Memory B cell (primary cell): ENCODE results near the gene CLEC16A.
A peak's percentile ranks its signal among the peaks of the same experiment; 100 is the strongest.

ENCODE experiments used
- ATAC-seq: fragments of 150-1000 bp; cut with Tn5 transposase; 2 replicates; pipeline ENCODE4 v1.10.0; 2021; ENCODE audit warnings: low read depth, mild to moderate bottlenecking, moderate library complexity
- DNase-seq, 2 donors: peaks; one replicate each; pipeline ENCODE4 v3.0.0; 2022; ENCODE audit warnings: low spot score in 2 of 2
- H3K27ac Mint-ChIP-seq: one replicate; pipeline ENCODE4 v1.8.0; 2022; ENCODE audit warnings: mild to moderate bottlenecking, moderate library complexity, mixed read lengths
- H3K27me3 Mint-ChIP-seq: one replicate; pipeline ENCODE4 v1.8.0; 2022; ENCODE audit warnings: mixed read lengths
- H3K36me3 Mint-ChIP-seq: one replicate; pipeline ENCODE4 v1.8.0; 2022; ENCODE audit warnings: mild to moderate bottlenecking, mixed read lengths
- H3K4me1 Mint-ChIP-seq: one replicate; pipeline ENCODE4 v1.8.0; 2022; ENCODE audit warnings: mixed read lengths
- H3K4me3 Mint-ChIP-seq: one replicate; pipeline ENCODE4 v1.8.0; 2022; ENCODE audit warnings: mild to moderate bottlenecking, moderate library complexity, mixed read lengths
- H3K9me3 Mint-ChIP-seq: one replicate; pipeline ENCODE4 v1.8.0; 2022; ENCODE audit warnings: mixed read lengths

Gene CLEC16A

DNA sequence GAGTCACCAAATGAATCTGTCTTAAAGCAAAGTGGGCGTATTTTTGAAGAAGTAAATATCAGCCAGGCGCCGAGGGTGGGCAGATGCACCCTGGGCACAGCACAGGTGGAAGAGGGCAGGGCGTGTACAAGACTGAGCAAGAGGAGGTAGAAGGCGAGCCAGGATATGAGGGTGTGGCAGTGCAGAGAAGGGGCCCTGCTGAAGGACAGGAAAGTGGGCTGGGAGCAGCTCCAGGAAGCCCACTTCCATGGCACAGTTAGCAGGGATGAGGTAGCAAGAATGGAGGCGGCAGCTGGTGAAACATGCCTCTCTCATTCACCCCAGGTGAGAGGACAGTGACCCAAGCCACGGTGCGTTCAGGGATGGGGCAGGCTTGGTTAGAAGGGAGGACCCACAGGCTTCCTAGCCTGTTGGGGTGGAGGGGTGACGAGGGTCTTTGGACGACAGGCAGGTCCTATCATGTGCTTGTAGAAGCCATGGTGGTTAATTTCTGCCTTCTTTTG, 149.3 kb downstream of the CLEC16A start:
- DNase-seq (no peak), ATAC-seq (peak; percentile 46)
- H3K9me3 Mint-ChIP-seq, result no peaks in the 10 kb centered on the region
- H3K36me3 Mint-ChIP-seq, result peaks cover 12% of the 10 kb centered on the region
- H3K27ac Mint-ChIP-seq, result peak overlapping the region; percentile 68
- peak overlapping the region; percentile 4 for H3K4me3 Mint-ChIP-seq
- no peaks in the 10 kb centered on the region for H3K27me3 Mint-ChIP-seq
- H3K4me1 Mint-ChIP-seq, result peaks cover 21% of the 10 kb centered on the region

DNA sequence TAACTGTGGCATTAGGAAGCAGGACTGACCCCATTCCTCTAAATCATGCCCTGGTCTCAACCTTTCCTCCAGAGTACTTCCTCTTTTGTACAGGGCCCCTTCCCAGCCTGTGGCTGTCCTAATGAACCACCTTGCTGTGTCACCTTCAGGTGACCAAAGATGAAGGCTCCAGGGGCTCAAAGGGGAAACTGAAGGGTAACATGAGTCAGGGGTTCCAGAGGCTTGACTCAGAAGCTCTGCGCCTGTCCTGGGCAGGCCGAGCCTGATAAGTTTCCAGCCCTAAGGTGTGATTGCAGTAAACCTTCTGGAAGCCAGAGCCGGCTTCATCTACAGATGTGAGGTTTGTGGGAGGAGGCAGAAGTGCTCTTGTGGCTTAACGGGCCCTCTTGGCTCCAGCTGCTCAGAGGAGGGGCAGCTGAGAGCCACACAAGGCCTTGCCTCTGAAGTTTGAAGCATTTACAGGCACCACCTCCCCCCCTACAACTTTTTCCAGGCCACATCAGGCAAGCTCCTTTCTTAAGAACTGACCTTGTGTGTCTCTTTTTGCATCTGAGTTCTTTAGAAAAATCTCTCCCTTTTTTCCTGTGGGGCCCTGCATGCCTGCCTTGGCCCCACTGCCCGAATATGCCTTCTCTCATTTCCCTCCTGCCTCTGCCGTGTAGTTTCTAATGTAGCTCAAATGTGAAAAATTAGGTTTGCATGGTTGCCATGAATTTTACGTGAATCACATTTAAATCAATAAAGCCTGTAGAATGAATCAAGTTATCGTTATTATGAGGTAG, 149.9 kb downstream of the CLEC16A start:
- peak; percentile 65 for ATAC-seq
- Mint-ChIP-seq H3K4me1 (peaks cover 21% of the 10 kb centered on the region), H3K9me3 (no peaks in the 10 kb centered on the region), H3K27ac (peak overlapping the region; percentile 68), H3K27me3 (no peaks in the 10 kb centered on the region), H3K4me3 (peak overlapping the region; percentile 8), H3K36me3 (peaks cover 15% of the 10 kb centered on the region)
- DNase-seq, result no peak

GRCh38 chr16:11094857-11095565, 150.6 kb downstream of the CLEC16A start:
- H3K27me3 Mint-ChIP-seq, result no peaks in the 10 kb centered on the region
- H3K36me3 Mint-ChIP-seq, result peaks cover 13% of the 10 kb centered on the region
- DNase-seq, result no peak
- no peak for ATAC-seq
- H3K27ac Mint-ChIP-seq, result peak overlapping the region; percentile 68
- H3K4me1 Mint-ChIP-seq, result peaks cover 27% of the 10 kb centered on the region
- no peaks in the 10 kb centered on the region for H3K9me3 Mint-ChIP-seq
- no peak overlapping the region for H3K4me3 Mint-ChIP-seq

DNA sequence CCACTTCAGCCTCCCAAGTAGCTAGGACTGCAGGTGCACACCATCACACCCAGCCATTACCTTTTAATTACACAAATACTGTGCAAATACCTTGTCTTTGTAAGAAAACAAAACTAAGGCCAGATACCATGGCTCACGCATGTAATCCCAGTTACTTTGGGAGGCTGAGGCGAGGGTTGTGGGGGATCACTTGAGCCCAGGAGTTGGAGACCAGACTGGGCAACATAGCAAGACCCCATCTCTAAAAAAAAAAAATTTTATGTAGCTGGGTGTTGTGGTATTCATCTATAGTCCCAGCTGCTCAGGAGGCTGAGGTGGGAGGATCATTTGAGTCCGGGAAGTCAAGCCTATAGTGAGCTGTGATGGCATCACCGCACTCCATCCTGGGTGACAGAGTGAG, 151.6 kb downstream of the CLEC16A start:
- no peak overlapping the region for H3K4me3 Mint-ChIP-seq
- no peaks in the 10 kb centered on the region for H3K27me3 Mint-ChIP-seq
- peaks cover 30% of the 10 kb centered on the region for H3K4me1 Mint-ChIP-seq
- DNase-seq (no peak), ATAC-seq (no peak)
- H3K9me3 Mint-ChIP-seq, result no peaks in the 10 kb centered on the region
- H3K36me3 Mint-ChIP-seq, result peaks cover 13% of the 10 kb centered on the region
- H3K27ac Mint-ChIP-seq, result no peak overlapping the region

DNA sequence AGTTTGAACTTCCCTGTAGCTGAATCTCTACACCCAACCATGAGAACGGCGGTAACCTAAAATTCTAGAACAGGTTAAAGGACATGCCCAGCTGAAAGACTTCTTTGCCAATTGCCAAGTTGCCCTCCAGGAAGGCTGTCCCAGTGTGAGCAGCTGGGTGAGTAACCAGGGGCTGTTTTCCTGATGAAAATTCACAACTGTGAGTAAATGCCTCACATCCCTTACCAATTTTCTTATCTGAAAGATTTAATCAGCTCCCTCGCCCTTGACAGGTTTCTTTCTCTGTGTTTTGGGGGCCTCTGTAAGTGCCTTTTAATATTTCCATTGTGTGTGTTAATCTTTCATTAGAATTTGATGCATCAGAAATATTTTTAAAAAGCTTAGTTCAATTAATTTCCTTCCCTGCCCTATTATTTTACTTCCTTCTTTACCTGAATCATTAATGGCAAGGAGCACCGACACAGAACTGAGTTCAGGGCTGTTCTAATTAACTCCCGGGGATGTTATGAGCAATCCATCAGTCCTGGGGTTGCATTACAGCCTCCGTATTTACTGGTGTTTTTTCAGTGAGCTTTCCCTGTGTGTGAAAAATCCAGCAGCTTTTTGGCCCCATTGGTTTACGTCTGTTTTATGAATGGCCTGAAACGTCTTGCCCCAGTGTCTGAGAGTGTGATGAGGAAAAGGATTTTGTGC, 152.9 kb downstream of the CLEC16A start:
- H3K27ac Mint-ChIP-seq, result no peak overlapping the region
- H3K9me3 Mint-ChIP-seq, result no peaks in the 10 kb centered on the region
- no peak overlapping the region for H3K4me3 Mint-ChIP-seq
- no peaks in the 10 kb centered on the region for H3K27me3 Mint-ChIP-seq
- peaks cover 33% of the 10 kb centered on the region for H3K4me1 Mint-ChIP-seq
- peaks cover 15% of the 10 kb centered on the region for H3K36me3 Mint-ChIP-seq
- DNase-seq (no peak), ATAC-seq (no peak)

- DNase-seq (no peak), ATAC-seq (no peak)
- Mint-ChIP-seq H3K27ac (no peak overlapping the region), H3K27me3 (no peaks in the 10 kb centered on the region), H3K4me1 (peaks cover 31% of the 10 kb centered on the region), H3K9me3 (no peaks in the 10 kb centered on the region), H3K4me3 (no peak overlapping the region), H3K36me3 (peaks cover 17% of the 10 kb centered on the region)
These were observed 153.4 kb downstream of the CLEC16A start for GRCh38 chr16:11097787-11098167.

GRCh38 chr16:11098601-11099390, 154.4 kb downstream of the CLEC16A start:
- peaks cover 20% of the 10 kb centered on the region for H3K4me1 Mint-ChIP-seq
- H3K9me3 Mint-ChIP-seq, result no peaks in the 10 kb centered on the region
- peaks cover 17% of the 10 kb centered on the region for H3K36me3 Mint-ChIP-seq
- no peaks in the 10 kb centered on the region for H3K27me3 Mint-ChIP-seq
- no peak for ATAC-seq
- no peak overlapping the region for H3K27ac Mint-ChIP-seq
- DNase-seq, result no peak
- H3K4me3 Mint-ChIP-seq, result no peak overlapping the region

DNA sequence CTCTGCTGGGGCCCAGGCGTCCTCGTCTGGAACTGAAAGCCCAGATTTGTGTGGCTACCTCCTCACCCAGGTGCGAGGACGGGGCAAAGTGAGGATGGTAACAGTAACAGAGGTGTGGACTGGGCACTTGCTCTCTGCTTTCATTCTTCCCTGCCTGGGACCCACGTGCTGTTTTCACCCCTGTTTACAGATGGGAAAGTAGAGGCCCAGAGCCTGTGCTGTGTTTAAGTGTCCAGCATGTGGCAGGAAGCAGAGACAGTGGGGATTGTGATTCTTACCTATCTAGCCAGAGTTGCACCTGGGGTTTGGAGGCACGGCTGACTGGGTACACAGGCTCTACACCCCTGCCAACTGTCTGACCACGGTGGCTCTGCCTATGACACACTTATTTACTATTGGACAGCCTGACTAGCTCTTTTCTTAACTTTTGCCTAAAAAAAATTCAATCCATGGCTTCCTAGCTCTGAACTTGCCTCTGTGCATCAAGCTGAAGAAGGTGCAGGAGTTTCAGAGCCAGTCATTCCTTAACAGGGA, 155.4 kb downstream of the CLEC16A start:
- Mint-ChIP-seq H3K36me3 (peaks cover 17% of the 10 kb centered on the region), H3K4me1 (peaks cover 19% of the 10 kb centered on the region), H3K4me3 (no peak overlapping the region), H3K27me3 (no peaks in the 10 kb centered on the region), H3K27ac (peak overlapping the region; percentile 9), H3K9me3 (no peaks in the 10 kb centered on the region)
- DNase-seq (no peak), ATAC-seq (peak; percentile 67)

GRCh38 chr16:11100239-11100750, 155.9 kb downstream of the CLEC16A start:
- Mint-ChIP-seq H3K9me3 (no peaks in the 10 kb centered on the region), H3K4me3 (peak overlapping the region; percentile 7), H3K36me3 (peaks cover 15% of the 10 kb centered on the region), H3K27ac (no peak overlapping the region), H3K4me1 (peaks cover 23% of the 10 kb centered on the region), H3K27me3 (no peaks in the 10 kb centered on the region)
- ATAC-seq (no peak), DNase-seq (no peak)

DNA sequence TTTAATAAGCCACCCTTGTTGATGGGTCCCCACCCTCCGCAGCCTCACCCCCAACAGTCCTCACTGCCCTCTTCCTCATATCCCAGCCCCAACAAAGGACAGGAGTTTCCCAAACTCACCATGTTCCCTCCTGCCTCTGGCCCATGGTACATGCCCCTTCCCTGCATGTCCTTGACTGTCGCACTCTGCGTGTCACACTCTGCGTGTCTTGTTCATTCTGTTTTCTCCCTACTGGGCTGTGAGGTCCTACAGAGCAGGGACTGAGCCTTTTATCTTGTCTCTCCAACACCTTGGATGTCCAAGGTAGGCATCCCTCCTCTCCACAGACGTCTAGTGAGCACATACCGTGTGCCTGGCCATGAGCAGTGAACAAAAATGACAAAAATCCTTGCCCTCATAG, 156.9 kb downstream of the CLEC16A start:
- Mint-ChIP-seq H3K4me3 (no peak overlapping the region), H3K36me3 (peaks cover 15% of the 10 kb centered on the region)

DNA sequence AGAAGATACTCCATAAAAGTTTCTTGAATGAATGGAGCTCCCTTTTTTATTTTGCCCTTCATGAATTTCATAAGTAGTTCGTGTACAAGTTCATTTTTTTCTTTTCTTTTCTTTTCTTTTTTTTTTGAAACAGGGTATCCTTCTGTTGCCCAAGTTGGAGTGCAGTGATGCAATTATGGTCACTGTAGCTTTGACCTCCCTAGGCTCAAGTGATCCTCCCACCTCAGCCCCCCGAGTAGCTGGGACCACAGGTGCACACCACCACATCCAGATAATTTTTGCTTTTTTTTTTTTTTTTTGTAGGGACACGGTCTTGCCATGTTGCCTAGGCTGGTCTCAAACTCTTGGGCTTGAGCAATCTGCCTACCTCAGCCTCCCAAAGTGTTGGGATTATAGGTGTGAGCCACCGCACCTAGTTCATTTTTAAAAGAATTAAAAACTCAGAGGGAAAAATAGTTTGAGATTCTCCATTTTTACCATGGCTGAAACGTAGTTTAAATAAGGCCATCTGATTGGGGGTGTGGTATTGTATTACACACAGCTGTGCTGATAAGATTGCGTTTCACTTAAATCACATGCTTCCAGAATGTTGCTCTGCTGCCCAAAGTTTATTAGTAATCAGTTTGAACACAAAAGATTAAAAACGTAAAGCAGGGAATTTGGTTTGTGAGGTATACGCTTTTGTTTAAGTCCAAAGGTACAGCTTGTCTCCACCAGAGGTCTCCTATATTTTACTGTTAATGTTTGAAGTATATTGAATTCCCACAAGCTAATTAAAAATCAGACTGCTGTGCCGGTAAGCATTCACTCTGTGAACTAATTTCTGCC, 157.5 kb downstream of the CLEC16A start:
- H3K36me3 Mint-ChIP-seq, result peaks cover 15% of the 10 kb centered on the region
- H3K27ac Mint-ChIP-seq, result no peak overlapping the region
- DNase-seq (no peak), ATAC-seq (no peak)
- H3K4me1 Mint-ChIP-seq, result peaks cover 28% of the 10 kb centered on the region
- no peaks in the 10 kb centered on the region for H3K27me3 Mint-ChIP-seq
- H3K9me3 Mint-ChIP-seq, result no peaks in the 10 kb centered on the region
- H3K4me3 Mint-ChIP-seq, result no peak overlapping the region

More for the DNA sequence above, 156.9 kb downstream of the CLEC16A start:
- ATAC-seq (no peak), DNase-seq (no peak)
- H3K27ac Mint-ChIP-seq, result no peak overlapping the region
- H3K27me3 Mint-ChIP-seq, result no peaks in the 10 kb centered on the region
- no peaks in the 10 kb centered on the region for H3K9me3 Mint-ChIP-seq
- peaks cover 28% of the 10 kb centered on the region for H3K4me1 Mint-ChIP-seq

GRCh38 chr16:11102523-11102898, 158.1 kb downstream of the CLEC16A start:
- H3K36me3 Mint-ChIP-seq, result peaks cover 13% of the 10 kb centered on the region
- peaks cover 28% of the 10 kb centered on the region for H3K4me1 Mint-ChIP-seq
- no peaks in the 10 kb centered on the region for H3K9me3 Mint-ChIP-seq

More at GRCh38 chr16:11102523-11102898, 158.1 kb downstream of the CLEC16A start:
- DNase-seq (no peak), ATAC-seq (no peak)
- no peaks in the 10 kb centered on the region for H3K27me3 Mint-ChIP-seq
- no peak overlapping the region for H3K4me3 Mint-ChIP-seq
- no peak overlapping the region for H3K27ac Mint-ChIP-seq
